Panc1 (cell line): Measurements from ENCODE around the gene RPL35A. TPM values are rescaled to one million over a fixed set of nuclear protein-coding genes. Genes with fewer than 3 reads are reported as not detected.

Experiments used
- ATAC-seq: fragments of 200-7000 bp; cut with Tn5 transposase; 2 replicates; pipeline ENCODE4 v1.9.1; 2020; ENCODE audit warnings: mild to moderate bottlenecking, moderate library complexity
- BruUV-seq: library from RNA; stranded (reverse); fragments of 400-500 nt; replicated peaks from 2 replicates; lab custom pipeline; 2021; lab: Mats Ljungman, UMichigan
- CTCF ChIA-PET: fragments of 300-600 bp; sonication (Branson Sonifier 250); formaldehyde crosslinking; loops from one replicate; lab custom pipeline; 2022; ENCODE audit warnings: antibody characterized with exemption; lab: Charles Lee
- POLR2A ChIA-PET: fragments of 300-600 bp; sonication (Branson Sonifier 250); formaldehyde crosslinking; loops from one replicate; lab custom pipeline; 2022; ENCODE audit warnings: antibody characterized with exemption; lab: Charles Lee
- DNase-seq: peaks from one replicate; pipeline ENCODE4 v3.0.0-alpha.2; 2010; ENCODE audit warnings: low read depth, low spot score
- H3K27ac ChIP-seq: 2 replicates; pipeline ENCODE4 v1.5.1; 2011; ENCODE audit warnings: mild to moderate bottlenecking, low read length, inconsistent platforms
- H3K27me3 ChIP-seq: fragments of 200-500 bp; sonication (Bioruptor generic); 2 replicates; pipeline ENCODE4 v1.6.0; 2014; ENCODE audit warnings: low read length, inconsistent platforms; ENCODE audit not compliant: control insufficient read depth, insufficient read depth
- H3K36me3 ChIP-seq: fragments of 200-500 bp; sonication (Bioruptor generic); 2 replicates; pipeline ENCODE4 v1.5.1; 2014; ENCODE audit warnings: inconsistent platforms, mild to moderate bottlenecking, low read length, moderate library complexity; ENCODE audit not compliant: control insufficient read depth, insufficient read depth
- H3K4me1 ChIP-seq: 2 replicates; pipeline ENCODE4 v1.5.1; 2011; ENCODE audit warnings: inconsistent platforms, mild to moderate bottlenecking, low read length, moderate library complexity; ENCODE audit not compliant: control insufficient read depth, insufficient read depth
- H3K4me3 ChIP-seq, 2 experiments: 2 replicates each; pipeline ENCODE4 v1.5.1; 2011 to 2012; ENCODE audit warnings: low read depth in 2 of 2, low read length in 2 of 2, mild to moderate bottlenecking in 2 of 2, inconsistent platforms in 1 of 2, moderate library complexity in 1 of 2
- H3K9me3 ChIP-seq: fragments of 200-500 bp; sonication (Bioruptor generic); 2 replicates; pipeline ENCODE4 v1.5.1; 2014; ENCODE audit warnings: low read depth, mild to moderate bottlenecking, inconsistent platforms, low read length, moderate library complexity; ENCODE audit not compliant: control insufficient read depth, insufficient read depth
- CTCF ChIP-seq: fragments of 450-650 bp; IDR thresholded peaks from 2 replicates; pipeline ENCODE4 v1.5.1; 2017; ENCODE audit warnings: mild to moderate bottlenecking
- POLR2AphosphoS5 ChIP-seq: IDR thresholded peaks from 2 replicates; pipeline ENCODE4 v1.6.1; 2012; ENCODE audit warnings: mild to moderate bottlenecking, low read depth, low read length, moderate library complexity
- REST ChIP-seq, 2 experiments: IDR thresholded peaks; 2 replicates each; pipeline ENCODE4 v1.6.1; 2011 to 2012; ENCODE audit warnings: low read depth in 2 of 2, control low read depth in 1 of 2, low read length in 1 of 2, mild to moderate bottlenecking in 1 of 2, moderate library complexity in 1 of 2; ENCODE audit not compliant: insufficient read depth in 1 of 2
- SIN3A ChIP-seq: IDR thresholded peaks from 2 replicates; pipeline ENCODE4 v1.6.1; 2012; ENCODE audit warnings: low read depth, mild to moderate bottlenecking, low read length, moderate library complexity, borderline replicate concordance; ENCODE audit not compliant: insufficient read depth
- TCF7L2 ChIP-seq: IDR thresholded peaks from 2 replicates; pipeline ENCODE4 v1.6.1; 2011; ENCODE audit warnings: mild to moderate bottlenecking, low read depth, low read length, inconsistent platforms
- in situ Hi-C: cut with HindIII; loops from 2 replicates; pipeline ENCODE4 v1.10.0; 2016; ENCODE audit warnings: low sequenced_read_pairs, low pct_unique_long_range_greater_than_20kb
- intact Hi-C: fragments of 100-400 bp; cut with micrococcal nuclease; formaldehyde crosslinking; loops from one replicate; pipeline ENCODE4 v1.10.0; 2022; ENCODE audit not compliant: unreplicated experiment
- total RNA-seq: library from RNA; stranded (reverse); gene quantifications from one replicate; pipeline ENCODE4 v1.2.1, GENCODE V29; 2021; ENCODE audit not compliant: unreplicated experiment

The RPL35A gene
- total RNA-seq, 1 experiment from 2014 or later: 1,025 TPM

- Histone ChIP-seq H3K9me3 (no peaks in the 10 kb centered on the region), H3K27ac (peak overlapping the region; percentile 99), H3K4me3 (no peak overlapping the region; a peak in 1 of 4 replicates), H3K27me3 (no peaks in the 10 kb centered on the region), H3K36me3 (peaks cover 11% of the 10 kb centered on the region), H3K4me1 (peaks cover 58% of the 10 kb centered on the region)
- DNase-seq (no peak), ATAC-seq (no peak)
- TF ChIP-seq SIN3A (no peak), CTCF (no peak), REST (IDR thresholded peaks at IDR 0.05; ENCODE audit: insufficient read depth in 1 of 2, low read depth in 2 of 2, low read length in 1 of 2) (0 out of 4 replicates have a peak, but pooled peaks of 1 of the 2 experiments have one; percentile 16)
- intact Hi-C loops (no loop called here), in situ Hi-C loops (no loop called here)
- BruUV-seq: no TSS peak
- ChIA-PET CTCF (no interaction called here), POLR2A (interaction anchor here (0.7 kb wide), 2 partner anchors 241 to 485 kb away, joined by 6 to 8 read pairs; no protein-coding TSS in a partner anchor)
Observed at GRCh38 chr3:197956626-197956988, 6.6 kb downstream of the RPL35A start.

- BruUV-seq: no TSS peak
- DNase-seq: no peak
- H3K27ac ChIP-seq: peak overlapping the region; percentile 99
- H3K36me3 ChIP-seq: peaks cover 11% of the 10 kb centered on the region
- CTCF ChIA-PET: interaction anchor here (0.5 to 0.7 kb wide), 2 partner anchors 15 to 134 kb away, joined by 9 to 10 read pairs; no protein-coding TSS in a partner anchor
- in situ Hi-C loops (no loop called here), intact Hi-C loops (no loop called here)
- H3K9me3 ChIP-seq: no peaks in the 10 kb centered on the region
- peaks cover 54% of the 10 kb centered on the region for H3K4me1 ChIP-seq
- H3K27me3 ChIP-seq: no peaks in the 10 kb centered on the region
- peak overlapping the region; percentile 1 to 94; a peak in 3 of 4 replicates for H3K4me3 ChIP-seq
- peak; percentile 1 for ATAC-seq
- POLR2A ChIA-PET: no interaction called here
- TF ChIP-seq POLR2AphosphoS5 (no peak), CTCF (no peak), REST (IDR thresholded peaks at IDR 0.05; ENCODE audit: insufficient read depth in 1 of 2, low read depth in 2 of 2, low read length in 1 of 2) (no peak), SIN3A (no peak), TCF7L2 (peak; percentile 85)
Observed at GRCh38 chr3:197957790-197958133, 7.8 kb downstream of the RPL35A start.
